ENCODE results near the gene EARS2. TPM values are rescaled to one million over a fixed set of nuclear protein-coding genes. Genes with fewer than 3 reads are reported as not detected.

EARS2 gene
- total RNA-seq, 1 experiment from 2014 or later = 50.1 TPM

GRCh38 chr16:23521037-23521743 lies 36.0 kb downstream of the EARS2 start:
- no peak for TF ChIP-seq CTCF (conservative IDR thresholded peaks at IDR 0.05)

More at GRCh38 chr16:23521037-23521743, 36.0 kb downstream of the EARS2 start:
- no peaks in the 10 kb centered on the region; a peak in 1 of 5 replicates for H3K9me3 Mint-ChIP-seq
- Histone ChIP-seq H3K23me2 (ENCODE audit: insufficient read length, low read depth, low read length, poor library complexity, severe bottlenecking) (no peaks in the 10 kb centered on the region), H2AK5ac (ENCODE audit: insufficient read length, low read length) (no peak overlapping the region), H3K4ac (ENCODE audit: low read depth, low read length) (no peak overlapping the region), H3K9ac (ENCODE audit: extremely low read depth, insufficient read length, low read length) (no peak overlapping the region), H3K79me2 (ENCODE audit: insufficient read depth, low read length) (no peaks in the 10 kb centered on the region), H3K4me1 (ENCODE audit: insufficient read depth, low read length) (no peaks in the 10 kb centered on the region), H3K9me3 (ENCODE audit: control insufficient read depth, low read depth, low read length) (no peaks in the 10 kb centered on the region), H4K8ac (replicated peaks; ENCODE audit: insufficient read length, low read depth, low read length) (no peak overlapping the region), H3K27ac (ENCODE audit: insufficient read length, low read depth, low read length) (no peak overlapping the region), H4K20me1 (ENCODE audit: control insufficient read depth, insufficient read depth, insufficient read length) (no peaks in the 10 kb centered on the region), H2BK120ac (ENCODE audit: low read depth, low read length, poor library complexity, severe bottlenecking) (no peak overlapping the region), H4K5ac (ENCODE audit: insufficient read length, low read depth, low read length) (no peak overlapping the region), H2AFZ (ENCODE audit: low read length) (no peak overlapping the region), H2BK5ac (ENCODE audit: insufficient read length, low read length) (no peak overlapping the region), H3T11ph (ENCODE audit: low read length) (no peak overlapping the region), H3K4me2 (ENCODE audit: insufficient read depth, insufficient read length, low read length) (no peak overlapping the region), H4K91ac (ENCODE audit: insufficient read length, low read depth, low read length) (no peak overlapping the region), H3K27me3 (ENCODE audit: insufficient read depth, low read length) (no peaks in the 10 kb centered on the region), H3K14ac (ENCODE audit: insufficient read depth, low read length) (no peak overlapping the region), H3K56ac (ENCODE audit: insufficient read length, low read depth, low read length) (no peak overlapping the region), H2BK12ac (ENCODE audit: insufficient read length, low read depth, low read length) (no peak overlapping the region), H2BK15ac (ENCODE audit: low read depth, low read length) (no peak overlapping the region), H3K18ac (ENCODE audit: insufficient read length, low read depth, low read length) (no peak overlapping the region), H3K23ac (ENCODE audit: insufficient read length, low read depth, low read length) (no peak overlapping the region), H2BK20ac (ENCODE audit: low read depth, low read length, poor library complexity, severe bottlenecking) (no peak overlapping the region), H3K79me1 (ENCODE audit: insufficient read depth, low read depth, low read length, poor library complexity, severe bottlenecking) (no peaks in the 10 kb centered on the region)
- H3K4me1 Mint-ChIP-seq = no peaks in the 10 kb centered on the region
- no peak for DNase-seq
- H3K27me3 Mint-ChIP-seq (ENCODE audit: low read depth) = no peaks in the 10 kb centered on the region
- WGBS (ENCODE audit: extremely low coverage, insufficient read length, low lambda C conversion rate) = no CpG with 5 or more reads among the region's 4 CpGs
- peaks cover 32 to 69% (median 56%) of the 10 kb centered on the region in 3 experiments for H3K36me3 Mint-ChIP-seq (ENCODE audit: insufficient read depth in 1 of 3, low read depth in 3 of 3)
- H3K4me3 Mint-ChIP-seq = no peak overlapping the region
- no peak overlapping the region; a peak in 1 of 7 replicates for H3K27ac Mint-ChIP-seq

Data from H9 (cell line).